H1 (cell line): Measurements from ENCODE around the gene NPHP4. TPM values are rescaled to one million over a fixed set of nuclear protein-coding genes. Genes with fewer than 3 reads are reported as not detected.

Experiments
- CTCF ChIA-PET: fragments of 300-600 bp; sonication (Branson Sonifier 250); formaldehyde crosslinking; loops from one replicate; lab custom pipeline; 2021; ENCODE audit not compliant: partially characterized antibody; lab: Charles Lee
- POLR2A ChIA-PET: fragments of 300-600 bp; sonication (Branson Sonifier 250); formaldehyde crosslinking; loops from one replicate; lab custom pipeline; 2021; ENCODE audit warnings: inconsistent platforms; ENCODE audit not compliant: partially characterized antibody; lab: Charles Lee
- DNase-seq, 2 experiments: peaks; one replicate each; pipeline versions ENCODE4 v3.0.0 to v3.0.0-alpha.2; 2010 to 2022; ENCODE audit warnings: low spot score in 2 of 2, low read depth in 1 of 2, mixed read lengths in 1 of 2
- FAIRE-seq: peaks from 2 replicates; lab custom pipeline; 2011; peaks lifted over from hg19 to GRCh38; lab: Jason Lieb, UNC
- H2AFZ ChIP-seq: 2 replicates; pipeline ENCODE4 v1.8.1; 2012; ENCODE audit warnings: low read length, inconsistent platforms
- H2AK5ac ChIP-seq: 2 replicates; pipeline ENCODE4 v1.6.1; 2013; ENCODE audit warnings: low read depth, low read length
- H2BK120ac ChIP-seq: replicated peaks from 2 replicates; pipeline ENCODE3; 2013; ENCODE audit warnings: low read depth, low read length, inconsistent platforms
- H2BK12ac ChIP-seq: 2 replicates; pipeline ENCODE4 v1.6.1; 2013; ENCODE audit warnings: low read depth, low read length
- H2BK15ac ChIP-seq: 2 replicates; pipeline ENCODE4 v1.6.1; 2013; ENCODE audit warnings: low read length
- H2BK20ac ChIP-seq: 2 replicates; pipeline ENCODE4 v1.6.1; 2013; ENCODE audit warnings: low read length
- H2BK5ac ChIP-seq: 2 replicates; pipeline ENCODE4 v1.6.1; 2013; ENCODE audit warnings: low read depth, low read length
- H3K14ac ChIP-seq: 2 replicates; pipeline ENCODE4 v1.6.1; 2013; ENCODE audit warnings: inconsistent platforms; ENCODE audit not compliant: insufficient read length
- H3K18ac ChIP-seq: 2 replicates; pipeline ENCODE4 v1.6.1; 2013; ENCODE audit warnings: low read length; ENCODE audit errors: extremely low read depth
- H3K23ac ChIP-seq: 2 replicates; pipeline ENCODE4 v1.6.1; 2013; ENCODE audit warnings: inconsistent platforms; ENCODE audit not compliant: insufficient read length
- H3K23me2 ChIP-seq: 2 replicates; pipeline ENCODE4 v1.6.1; 2013; ENCODE audit warnings: low read depth, low read length
- H3K27ac ChIP-seq: 2 replicates; pipeline ENCODE4 v1.6.1; 2011; ENCODE audit warnings: low read depth, low read length, inconsistent platforms
- H3K27me3 ChIP-seq, 4 experiments: replicated peaks in 1 of 4; 1 replicate in 1 of 4; 2 replicates in 3 of 4; pipeline versions ENCODE4 v1.6.1 to v1.8.1; 2011 to 2013; ENCODE audit warnings: low read length in 3 of 4, mild to moderate bottlenecking in 3 of 4, inconsistent platforms in 2 of 4, mixed read lengths in 2 of 4, moderate library complexity in 1 of 4; ENCODE audit not compliant: control insufficient read depth in 3 of 4, insufficient read depth in 3 of 4; ENCODE audit errors: extremely low read depth in 1 of 4
- H3K36me3 ChIP-seq, 4 experiments: 2 replicates each; pipeline versions ENCODE4 v1.6.1 to v1.8.1; 2011 to 2013; ENCODE audit warnings: mild to moderate bottlenecking in 4 of 4, low read length in 3 of 4, moderate library complexity in 2 of 4, control low read depth in 1 of 4, inconsistent platforms in 1 of 4; ENCODE audit not compliant: insufficient read depth in 4 of 4, control insufficient read depth in 2 of 4
- H3K4ac ChIP-seq: replicated peaks from 2 replicates; pipeline ENCODE3; 2013; ENCODE audit warnings: low read length, low read depth, mixed read lengths, inconsistent platforms; ENCODE audit not compliant: insufficient read length
- H3K4me1 ChIP-seq, 4 experiments: replicated peaks in 1 of 4; 1 replicate in 1 of 4; 2 replicates in 3 of 4; pipeline versions ENCODE4 v1.6.1 to v1.8.1; 2011 to 2013; ENCODE audit warnings: low read length in 3 of 4, inconsistent platforms in 2 of 4, mixed read lengths in 1 of 4; ENCODE audit not compliant: insufficient read depth in 4 of 4, control insufficient read depth in 3 of 4
- H3K4me2 ChIP-seq, 2 experiments: 2 replicates each; pipeline versions ENCODE4 v1.6.1 to v1.8.1; 2011 to 2013; ENCODE audit warnings: low read depth in 2 of 2, low read length in 2 of 2, control low read depth in 1 of 2, inconsistent platforms in 1 of 2, mild to moderate bottlenecking in 1 of 2; ENCODE audit not compliant: insufficient read depth in 1 of 2
- H3K4me3 ChIP-seq, 4 experiments: fragments of 200-600, 300-600 bp in 1 of 4; sonication (generic), shearing (Covaris generic), sonication (Bioruptor Twin) in 1 of 4; 2 replicates each; pipeline versions ENCODE4 v1.5.1 to v1.8.1; 2011 to 2016; ENCODE audit warnings: low read length in 4 of 4, low read depth in 3 of 4, control low read depth in 2 of 4, inconsistent platforms in 2 of 4, mild to moderate bottlenecking in 2 of 4, mixed read lengths in 1 of 4, moderate library complexity in 1 of 4; ENCODE audit not compliant: insufficient read depth in 2 of 4; ENCODE audit errors: extremely low read depth in 1 of 4
- H3K56ac ChIP-seq: replicated peaks from 2 replicates; pipeline ENCODE3; 2013; ENCODE audit warnings: low read depth, mild to moderate bottlenecking, mixed read lengths, low read length, inconsistent platforms; ENCODE audit not compliant: insufficient read length
- H3K79me1 ChIP-seq: 2 replicates; pipeline ENCODE4 v1.6.1; 2013; ENCODE audit warnings: low read depth, low read length, control low read depth
- H3K79me2 ChIP-seq, 2 experiments: 2 replicates each; pipeline versions ENCODE4 v1.6.1 to v1.8.1; 2012 to 2013; ENCODE audit warnings: low read length in 2 of 2, mild to moderate bottlenecking in 2 of 2, inconsistent platforms in 1 of 2; ENCODE audit not compliant: insufficient read depth in 2 of 2, control insufficient read depth in 1 of 2
- H3K9ac ChIP-seq, 4 experiments: replicated peaks in 1 of 4; 1 replicate in 1 of 4; 2 replicates in 3 of 4; pipeline versions ENCODE4 v1.6.1 to v1.8.1; 2011 to 2013; ENCODE audit warnings: low read depth in 3 of 4, low read length in 3 of 4, control low read depth in 2 of 4, mild to moderate bottlenecking in 2 of 4, moderate library complexity in 2 of 4, inconsistent platforms in 1 of 4; ENCODE audit errors: extremely low read depth in 1 of 4
- H3K9me3 ChIP-seq, 2 experiments: 2 replicates each; pipeline versions ENCODE4 v1.6.1 to v1.8.1; 2012 to 2013; ENCODE audit warnings: mild to moderate bottlenecking in 2 of 2, moderate library complexity in 2 of 2, control low read depth in 1 of 2, inconsistent platforms in 1 of 2, low read depth in 1 of 2, low read length in 1 of 2, mixed read lengths in 1 of 2; ENCODE audit not compliant: insufficient read depth in 2 of 2
- H4K20me1 ChIP-seq, 2 experiments: replicated peaks in 1 of 2; 2 replicates each; pipeline versions ENCODE3 to v1.8.1; 2011 to 2013; ENCODE audit warnings: inconsistent platforms in 2 of 2, low read length in 2 of 2, mild to moderate bottlenecking in 1 of 2; ENCODE audit not compliant: insufficient read depth in 2 of 2, control insufficient read depth in 1 of 2
- H4K5ac ChIP-seq: 2 replicates; pipeline ENCODE4 v1.6.1; 2013; ENCODE audit warnings: low read length, low read depth, mixed read lengths, inconsistent platforms; ENCODE audit not compliant: insufficient read length
- H4K8ac ChIP-seq: 2 replicates; pipeline ENCODE4 v1.8.0; 2013; ENCODE audit warnings: mild to moderate bottlenecking, moderate library complexity, low read length, inconsistent platforms; ENCODE audit not compliant: insufficient read depth; ENCODE audit errors: extremely low read depth
- H4K91ac ChIP-seq: replicated peaks from 2 replicates; pipeline ENCODE3; 2013; ENCODE audit warnings: low read length, mixed read lengths, inconsistent platforms; ENCODE audit not compliant: insufficient read length
- ATF3 ChIP-seq: IDR thresholded peaks from 2 replicates; pipeline ENCODE4 v1.6.1; 2011; ENCODE audit warnings: low read depth, mild to moderate bottlenecking, low read length; ENCODE audit not compliant: insufficient read depth
- BACH1 ChIP-seq: IDR thresholded peaks from 2 replicates; pipeline ENCODE4 v1.6.1; 2012; ENCODE audit warnings: low read length, improper control_type of control experiment
- CTBP2 ChIP-seq: IDR thresholded peaks from 2 replicates; pipeline ENCODE4 v1.7.0; 2011; ENCODE audit warnings: borderline replicate concordance, mild to moderate bottlenecking, moderate library complexity, mixed read lengths, low read length; ENCODE audit not compliant: insufficient read depth, insufficient read length
- GTF2F1 ChIP-seq: IDR thresholded peaks from 2 replicates; pipeline ENCODE4 v1.6.1; 2012; ENCODE audit warnings: low read depth, low read length, improper control_type of control experiment, borderline replicate concordance
- JUN ChIP-seq: IDR thresholded peaks from 2 replicates; pipeline ENCODE4 v1.6.1; 2011; ENCODE audit warnings: low read depth, mild to moderate bottlenecking, improper control_type of control experiment, low read length
- KDM4A ChIP-seq: IDR thresholded peaks from one replicate; pipeline ENCODE4 v1.7.1; 2012; ENCODE audit warnings: low read depth, mild to moderate bottlenecking, moderate library complexity, low read length, inconsistent platforms; ENCODE audit not compliant: severe bottlenecking
- KDM5A ChIP-seq: fragments of 200-600 bp; IDR thresholded peaks from 2 replicates; pipeline ENCODE4 v1.7.1; 2012; ENCODE audit warnings: mild to moderate bottlenecking, low read length, inconsistent platforms, mixed read lengths
- MAFK ChIP-seq: IDR thresholded peaks from 2 replicates; pipeline ENCODE4 v1.6.1; 2012; ENCODE audit warnings: low read depth, mild to moderate bottlenecking, improper control_type of control experiment, low read length
- PHF8 ChIP-seq: fragments of 200-600 bp; sonication (generic); conservative IDR thresholded peaks from 2 replicates; pipeline ENCODE4 v1.7.1; 2012; ENCODE audit warnings: low read depth, mild to moderate bottlenecking, inconsistent platforms, low read length, moderate library complexity
- POLR2A ChIP-seq, 2 experiments: IDR thresholded peaks; 1 replicate in 1 of 2; 2 replicates in 1 of 2; pipeline ENCODE4 v1.6.1; 2011; ENCODE audit warnings: low read depth in 2 of 2, low read length in 2 of 2, mild to moderate bottlenecking in 2 of 2; ENCODE audit errors: control extremely low read depth in 1 of 2
- RNF2 ChIP-seq: fragments of 200-900, 300-1000 bp; sonication (generic); IDR thresholded peaks from 2 replicates; pipeline ENCODE4 v1.7.1; 2016; ENCODE audit warnings: borderline replicate concordance, low read depth, mild to moderate bottlenecking, antibody characterized with exemption, low read length; ENCODE audit not compliant: poor library complexity, severe bottlenecking; ENCODE audit errors: missing control alignments
- SAP30 ChIP-seq: fragments of 300-600 bp; sonication (generic); IDR thresholded peaks from 2 replicates; pipeline ENCODE4 v1.7.1; 2012; ENCODE audit warnings: low read length, moderate library complexity, mild to moderate bottlenecking, inconsistent platforms; ENCODE audit not compliant: insufficient read depth, insufficient replicate concordance
- SRF ChIP-seq: IDR thresholded peaks from 2 replicates; pipeline ENCODE4 v1.6.1; 2011; ENCODE audit warnings: mild to moderate bottlenecking, low read depth, low read length, moderate library complexity
- YY1 ChIP-seq: IDR thresholded peaks from 2 replicates; pipeline ENCODE4 v1.6.1; 2011; ENCODE audit warnings: low read depth, mild to moderate bottlenecking, low read length
- WGBS, 2 experiments: shearing (Covaris generic) in 1 of 2; methylation state at CpG; one replicate each; pipeline versions ENCODE4 v1.1.6 to v1.1.7; 2013 to 2015; ENCODE audit warnings: low lambda C conversion rate in 2 of 2, mixed read lengths in 2 of 2, inconsistent platforms in 1 of 2, low coverage in 1 of 2, missing lambda C conversion rate in 1 of 2; ENCODE audit not compliant: insufficient replicate concordance in 2 of 2, insufficient coverage in 1 of 2, insufficient read length in 1 of 2; ENCODE audit errors: extremely low coverage in 1 of 2, missing lambda C conversion rate in 1 of 2; 5-methylcytosine and 5-hydroxymethylcytosine counted together
- polyA plus RNA-seq, 7 experiments: library from polyadenylated mRNA; depleted of rRNA in 3 of 7; stranded (reverse) in 5 of 7; unstranded in 2 of 7; fragments of >200 nt in 5 of 7; fragments of 200-250 nt in 2 of 7; gene quantifications; 1 replicate in 5 of 7; 2 replicates in 1 of 7; 4 replicates in 1 of 7; pipeline versions ENCODE4 v1.2.1 to v1.2.3, GENCODE V29; 2011 to 2013; ENCODE audit warnings: missing spikeins in 2 of 7, mixed read lengths in 2 of 7
- total RNA-seq: library from RNA; stranded (reverse); fragmentation: NEBNext Ultra II Directional; extraction: Animal tissue kit (Norgen Biotek cat#: 25700); gene quantifications from 2 replicates; pipeline ENCODE4 v1.2.1, GENCODE V29; 2021

The NPHP4 gene
- total and polyA plus RNA-seq, 2 of the 8 experiments (the other 6 are each of a cell fraction or from before 2014, with no cell fraction given), result 5.8 to 14.0 TPM

- Histone ChIP-seq H3K56ac (no peak overlapping the region), H3K4ac (no peak overlapping the region), H3K9ac (no peak overlapping the region), H3K27ac (no peak overlapping the region), H2BK15ac (no peak overlapping the region), H4K5ac (no peak overlapping the region), H2BK120ac (no peak overlapping the region), H3K23ac (no peak overlapping the region), H2BK20ac (no peak overlapping the region), H2AK5ac (no peak overlapping the region), H3K79me1 (no peaks in the 10 kb centered on the region), H3K14ac (no peak overlapping the region), H2BK5ac (no peak overlapping the region), H3K79me2 (no peaks in the 10 kb centered on the region), H4K91ac (no peak overlapping the region), H3K4me2 (no peak overlapping the region), H3K9me3 (no peaks in the 10 kb centered on the region; a peak in 1 of 4 replicates), H2BK12ac (no peak overlapping the region), H3K27me3 (no peaks in the 10 kb centered on the region), H3K4me3 (no peak overlapping the region), H3K23me2 (no peaks in the 10 kb centered on the region), H4K20me1 (no peaks in the 10 kb centered on the region), H4K8ac (no peak overlapping the region), H3K18ac (no peak overlapping the region), H2AFZ (no peak overlapping the region), H3K4me1 (peaks cover 0 to 3% (median 0%) of the 10 kb centered on the region in 4 experiments; a peak in 2 of 7 replicates), H3K36me3 (no peaks in the 10 kb centered on the region)
- FAIRE-seq (no peak), DNase-seq (no peak)
- POLR2A ChIA-PET, result no interaction called here
- TF ChIP-seq SAP30 (no peak), GTF2F1 (no peak), MAFK (no peak), RNF2 (no peak), POLR2A (IDR thresholded peaks at IDR 0.05; ENCODE audit: control extremely low read depth in 1 of 2, low read depth in 2 of 2, low read length in 2 of 2) (no peak), KDM4A (no peak), YY1 (no peak), CTBP2 (no peak), SRF (no peak), KDM5A (no peak), BACH1 (no peak), JUN (no peak), PHF8 (no peak), ATF3 (no peak)
- 96% methylated on average over 6 of the region's 19 CpGs; no CpG with 5 or more reads in 1 of the 2 experiments for WGBS, 2 experiments
- CTCF ChIA-PET, result interaction anchor here (0.8 to 1.7 kb wide), 5 partner anchors 17 to 117 kb away, joined by 3 to 5 read pairs (median 3); no protein-coding TSS in a partner anchor
These were observed 134.0 kb downstream of the NPHP4 start for GRCh38 chr1:5858246-5858645.
